HG02678 (cell line): Measurements from ENCODE around the gene EHMT1.
A peak's percentile ranks its signal among the peaks of the same experiment; 100 is the strongest.

ENCODE experiments used
- ATAC-seq: cut with Tn5 transposase; IDR thresholded peaks from one replicate; pipeline ENCODE4 v1.9.1; 2021; ENCODE audit warnings: mild to moderate bottlenecking, moderate library complexity; ENCODE audit not compliant: unreplicated experiment

Gene EHMT1

GRCh38 chr9:137690930-137691645, 72.3 kb downstream of the EHMT1 start:
- ATAC-seq: no peak

GRCh38 chr9:137691646-137692351, 73.0 kb downstream of the EHMT1 start:
- ATAC-seq: no peak

GRCh38 chr9:137694236-137694959, 75.6 kb downstream of the EHMT1 start:
- ATAC-seq: no peak

- no peak for ATAC-seq
Measured at GRCh38 chr9:137694962-137695875, 76.4 kb downstream of the EHMT1 start.

GRCh38 chr9:137696136-137696925, 77.5 kb downstream of the EHMT1 start:
- no peak for ATAC-seq

- no peak for ATAC-seq
Measured at GRCh38 chr9:137697193-137697592, 78.4 kb downstream of the EHMT1 start.

GRCh38 chr9:137697832-137698231, 79.0 kb downstream of the EHMT1 start:
- ATAC-seq: no peak

- ATAC-seq: no peak
Measured at GRCh38 chr9:137700911-137701310, 82.1 kb downstream of the EHMT1 start.

GRCh38 chr9:137702615-137703379, 84.0 kb downstream of the EHMT1 start:
- ATAC-seq: no peak

- no peak for ATAC-seq
Measured at GRCh38 chr9:137703842-137704508, 85.2 kb downstream of the EHMT1 start.

- ATAC-seq: peak; percentile 86
Measured at GRCh38 chr9:137705443-137705863, 86.6 kb downstream of the EHMT1 start.

- peak; percentile 16 for ATAC-seq
Measured at GRCh38 chr9:137705906-137706305, 87.1 kb downstream of the EHMT1 start.

- ATAC-seq: no peak
Measured at GRCh38 chr9:137707361-137707760, 88.6 kb downstream of the EHMT1 start.

GRCh38 chr9:137708590-137709284, 89.9 kb downstream of the EHMT1 start:
- ATAC-seq: no peak

GRCh38 chr9:137709411-137710101, 90.8 kb downstream of the EHMT1 start:
- no peak for ATAC-seq

- no peak for ATAC-seq
Measured at GRCh38 chr9:137710704-137711103, 91.9 kb downstream of the EHMT1 start.

- ATAC-seq: no peak
Measured at GRCh38 chr9:137711678-137712105, 92.9 kb downstream of the EHMT1 start.
